PC-9 (cell line): Measurements from ENCODE around the gene CNPY4.

Experiments
- EZH2 ChIP-seq: fragments of 200-600 bp; sonication (generic); IDR thresholded peaks from 2 replicates; pipeline ENCODE4 v1.8.0; 2017; ENCODE audit warnings: antibody characterized with exemption, low read depth
- TF ChIP-seq, protein P1 (sequence below): fragments of 200-600 bp; sonication (generic); conservative IDR thresholded peaks from 2 replicates; pipeline ENCODE4 v1.6.1; 2017; ENCODE audit warnings: mixed run types, antibody characterized with exemption, mild to moderate bottlenecking, moderate library complexity

DNA sequence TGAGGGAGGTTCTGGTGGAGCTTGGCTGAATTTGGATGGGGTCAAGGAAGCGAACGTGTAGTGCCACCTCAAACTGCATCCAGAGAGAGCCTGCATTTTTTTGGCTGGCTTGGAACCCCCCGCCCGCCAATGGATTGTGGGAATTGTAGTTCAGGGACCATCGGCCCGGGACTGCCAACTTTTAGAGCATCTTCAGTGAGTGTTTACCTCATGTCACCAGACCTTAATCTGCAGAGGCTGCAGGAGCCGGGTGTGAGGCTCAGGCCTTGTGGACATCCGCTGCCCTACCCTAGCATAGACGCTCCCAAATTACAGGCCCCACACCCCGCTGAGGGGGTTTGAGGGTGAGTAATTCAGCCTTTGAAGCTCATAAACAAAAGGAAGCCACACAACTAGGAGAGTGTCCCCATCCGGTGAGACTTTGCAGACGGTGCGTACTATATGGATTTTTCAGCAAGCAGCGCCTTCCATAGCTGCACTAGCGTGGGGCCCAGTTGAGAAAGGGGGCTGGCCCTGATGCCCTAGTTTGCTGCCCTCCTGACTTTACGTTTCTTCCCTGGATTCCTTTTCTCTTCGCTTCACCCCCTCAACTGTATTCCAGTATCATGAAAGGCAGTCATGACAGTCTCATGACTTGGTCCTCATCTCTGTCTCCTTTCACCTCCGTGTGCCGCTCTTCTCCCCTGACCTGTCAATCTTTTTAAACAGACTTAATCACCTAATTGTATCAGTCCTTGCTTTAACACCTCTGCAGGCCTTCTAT lies 717 bp downstream of the CNPY4 start:
- TF ChIP-seq, protein P1, sequence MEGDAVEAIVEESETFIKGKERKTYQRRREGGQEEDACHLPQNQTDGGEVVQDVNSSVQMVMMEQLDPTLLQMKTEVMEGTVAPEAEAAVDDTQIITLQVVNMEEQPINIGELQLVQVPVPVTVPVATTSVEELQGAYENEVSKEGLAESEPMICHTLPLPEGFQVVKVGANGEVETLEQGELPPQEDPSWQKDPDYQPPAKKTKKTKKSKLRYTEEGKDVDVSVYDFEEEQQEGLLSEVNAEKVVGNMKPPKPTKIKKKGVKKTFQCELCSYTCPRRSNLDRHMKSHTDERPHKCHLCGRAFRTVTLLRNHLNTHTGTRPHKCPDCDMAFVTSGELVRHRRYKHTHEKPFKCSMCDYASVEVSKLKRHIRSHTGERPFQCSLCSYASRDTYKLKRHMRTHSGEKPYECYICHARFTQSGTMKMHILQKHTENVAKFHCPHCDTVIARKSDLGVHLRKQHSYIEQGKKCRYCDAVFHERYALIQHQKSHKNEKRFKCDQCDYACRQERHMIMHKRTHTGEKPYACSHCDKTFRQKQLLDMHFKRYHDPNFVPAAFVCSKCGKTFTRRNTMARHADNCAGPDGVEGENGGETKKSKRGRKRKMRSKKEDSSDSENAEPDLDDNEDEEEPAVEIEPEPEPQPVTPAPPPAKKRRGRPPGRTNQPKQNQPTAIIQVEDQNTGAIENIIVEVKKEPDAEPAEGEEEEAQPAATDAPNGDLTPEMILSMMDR, result no peak
- TF ChIP-seq EZH2, result no peak
